ENCODE measurements around the gene RELL1.

GRCh38 chr4:37732526-37733186 is 46.5 kb upstream of the RELL1 start:
- TF ChIP-seq POLR2AphosphoS5 (IDR thresholded peaks at IDR 0.05; ENCODE audit: low read depth, low read length) = no peak
- TF ChIP-seq POLR2A (IDR thresholded peaks at IDR 0.05; ENCODE audit: low read depth, low read length) = no peak
- TF ChIP-seq TAF1 (IDR thresholded peaks at IDR 0.05; ENCODE audit: low read depth, low read length) = no peak
- no peak for TF ChIP-seq POU2F2 (IDR thresholded peaks at IDR 0.05; ENCODE audit: low read depth, low read length)
- TF ChIP-seq PAX5 (IDR thresholded peaks at IDR 0.05; ENCODE audit: insufficient read depth, low read length, severe bottlenecking) = no peak
- peak; percentile 63 for TF ChIP-seq SPI1 (IDR thresholded peaks at IDR 0.05; ENCODE audit: low read depth, low read length)
